SK-N-SH (cell line): ENCODE results near the gene SLC2A13. TPM values are rescaled to one million over a fixed set of nuclear protein-coding genes. Genes with fewer than 3 reads are reported as not detected.
A peak's percentile ranks its signal among the peaks of the same experiment; 100 is the strongest.

Experiments
- CTCF ChIA-PET: fragments of 300-600, 350-600 bp; formaldehyde crosslinking; extraction: SDS; loops from one replicate; lab custom pipeline; 2021; lab: Yijun Ruan, JAX
- POLR2A ChIA-PET: fragments of 350-600 bp; sonication (Branson Sonifier 250); formaldehyde crosslinking; extraction: SDS; loops from one replicate; lab custom pipeline; 2020; ENCODE audit warnings: antibody characterized with exemption, inconsistent platforms; lab: Yijun Ruan, JAX
- DNase-seq: peaks from one replicate; pipeline ENCODE4 v3.0.0; 2012
- H2AFZ ChIP-seq: fragments of 200-600 bp; sonication (generic); 2 replicates; pipeline ENCODE4 v1.8.1; 2016; ENCODE audit warnings: antibody characterized with exemption, mild to moderate bottlenecking, low read depth
- H3F3A ChIP-seq: fragments of 200-600 bp; sonication (generic); replicated peaks from 2 replicates; pipeline ENCODE3; 2016; ENCODE audit warnings: antibody characterized with exemption, mild to moderate bottlenecking; ENCODE audit not compliant: insufficient read depth
- H3K27ac ChIP-seq, 2 experiments: fragments of 200-500 bp in 1 of 2; fragments of 200-600 bp in 1 of 2; sonication (Bioruptor generic) in 1 of 2; sonication (generic), shearing (Covaris generic) in 1 of 2; 2 replicates each; pipeline versions ENCODE4 v1.5.1 to v1.6.1; 2014 to 2016; ENCODE audit warnings: low read depth in 2 of 2, inconsistent platforms in 1 of 2, low read length in 1 of 2, mild to moderate bottlenecking in 1 of 2, mixed read lengths in 1 of 2
- H3K27me3 ChIP-seq: fragments of 200-600 bp; sonication (generic), shearing (Covaris generic); 2 replicates; pipeline ENCODE4 v1.6.1; 2016; ENCODE audit warnings: mixed run types; ENCODE audit not compliant: insufficient read depth
- H3K36me3 ChIP-seq, 2 experiments: fragments of 200-500 bp in 1 of 2; fragments of 200-600 bp in 1 of 2; sonication (Bioruptor generic) in 1 of 2; sonication (generic) in 1 of 2; replicated peaks in 1 of 2; 2 replicates each; pipeline versions ENCODE3 to v1.5.1; 2014 to 2016; ENCODE audit warnings: low read length in 1 of 2, mild to moderate bottlenecking in 1 of 2; ENCODE audit not compliant: insufficient read depth in 2 of 2, control insufficient read depth in 1 of 2
- H3K4me1 ChIP-seq, 2 experiments: fragments of 200-500 bp in 1 of 2; fragments of 200-600 bp in 1 of 2; sonication (Bioruptor generic) in 1 of 2; sonication (generic), shearing (Covaris generic) in 1 of 2; 2 replicates each; pipeline versions ENCODE4 v1.5.1 to v1.6.1; 2014 to 2016; ENCODE audit warnings: low read depth in 1 of 2, low read length in 1 of 2, mixed run types in 1 of 2; ENCODE audit not compliant: insufficient read depth in 2 of 2, control insufficient read depth in 1 of 2
- H3K4me2 ChIP-seq: fragments of 200-600 bp; sonication (generic), shearing (Covaris generic); 2 replicates; pipeline ENCODE4 v1.6.1; 2017; ENCODE audit warnings: mixed run types
- H3K4me3 ChIP-seq, 2 experiments: fragments of 200-500 bp in 1 of 2; fragments of 200-600 bp in 1 of 2; sonication (Bioruptor generic) in 1 of 2; sonication (generic), shearing (Covaris generic) in 1 of 2; 2 replicates each; pipeline versions ENCODE4 v1.5.1 to v1.8.1; 2014 to 2016; ENCODE audit warnings: low read depth in 2 of 2, inconsistent platforms in 1 of 2, low read length in 1 of 2, mild to moderate bottlenecking in 1 of 2, mixed read lengths in 1 of 2, moderate library complexity in 1 of 2
- H3K79me2 ChIP-seq: fragments of 200-600 bp; sonication (generic); 2 replicates; pipeline ENCODE4 v1.8.1; 2017; ENCODE audit warnings: mild to moderate bottlenecking; ENCODE audit not compliant: insufficient read depth
- H3K9ac ChIP-seq: fragments of 200-600 bp; sonication (generic); 2 replicates; pipeline ENCODE4 v1.6.1; 2017; ENCODE audit warnings: mixed run types
- H3K9me2 ChIP-seq: fragments of 200-600 bp; sonication (generic); 2 replicates; pipeline ENCODE4 v1.6.1; 2017; ENCODE audit warnings: mixed run types
- H3K9me3 ChIP-seq: fragments of 200-600 bp; sonication (generic); 2 replicates; pipeline ENCODE4 v1.6.1; 2017; ENCODE audit warnings: mixed run types, mild to moderate bottlenecking, moderate library complexity
- H4K20me1 ChIP-seq: fragments of 200-600 bp; sonication (generic); 2 replicates; pipeline ENCODE4 v1.6.1; 2017; ENCODE audit warnings: mild to moderate bottlenecking, mixed run types; ENCODE audit not compliant: insufficient read depth
- CTCF ChIP-seq: fragments of 200-600 bp; sonication (generic); IDR thresholded peaks from 2 replicates; pipeline ENCODE4 v1.6.1; 2017; ENCODE audit warnings: antibody characterized with exemption, mild to moderate bottlenecking, moderate library complexity
- EP300 ChIP-seq, 2 experiments: IDR thresholded peaks; 2 replicates each; pipeline versions ENCODE4 v1.4.0 to v1.6.1; 2012; ENCODE audit warnings: borderline replicate concordance in 1 of 2, low read depth in 1 of 2, low read length in 1 of 2
- EZH2phosphoT487 ChIP-seq: fragments of 200-600 bp; sonication (generic); IDR thresholded peaks from 2 replicates; pipeline ENCODE4 v1.6.1; 2017; ENCODE audit warnings: low read depth, mixed run types, mild to moderate bottlenecking, antibody characterized with exemption, moderate library complexity, borderline replicate concordance
- FOXJ3 ChIP-seq: sonication (generic); formaldehyde crosslinking; IDR thresholded peaks from 2 replicates; pipeline ENCODE4 v1.5.1; 2020; ENCODE audit warnings: mild to moderate bottlenecking, missing genetic modification reagents
- FOXM1 ChIP-seq: IDR thresholded peaks from 2 replicates; pipeline ENCODE4 v1.4.0; 2012; ENCODE audit warnings: low read depth, mild to moderate bottlenecking
- JUND ChIP-seq: IDR thresholded peaks from 2 replicates; pipeline ENCODE4 v1.4.0; 2012
- MEF2A ChIP-seq: IDR thresholded peaks from 2 replicates; pipeline ENCODE4 v1.4.0; 2012; ENCODE audit warnings: low read depth, borderline replicate concordance
- MXI1 ChIP-seq: IDR thresholded peaks from 2 replicates; pipeline ENCODE4 v1.6.1; 2012; ENCODE audit warnings: mild to moderate bottlenecking, low read depth, low read length, improper control_type of control experiment
- NFIC ChIP-seq: IDR thresholded peaks from 2 replicates; pipeline ENCODE4 v1.4.0; 2012; ENCODE audit warnings: borderline replicate concordance
- NRF1 ChIP-seq: IDR thresholded peaks from 2 replicates; pipeline ENCODE4 v1.6.1; 2012; ENCODE audit warnings: low read depth, mild to moderate bottlenecking, low read length
- PBX3 ChIP-seq: IDR thresholded peaks from 2 replicates; pipeline ENCODE4; 2012
- RAD21 ChIP-seq: IDR thresholded peaks from 2 replicates; pipeline ENCODE4 v1.6.1; 2012; ENCODE audit warnings: mild to moderate bottlenecking, low read length
- REST ChIP-seq: IDR thresholded peaks from 2 replicates; pipeline ENCODE4 v1.6.1; 2012; ENCODE audit warnings: mild to moderate bottlenecking, low read depth, low read length, moderate library complexity
- RFX5 ChIP-seq: IDR thresholded peaks from 2 replicates; pipeline ENCODE4 v1.6.1; 2012; ENCODE audit warnings: mild to moderate bottlenecking, improper control_type of control experiment, low read length
- TEAD4 ChIP-seq: IDR thresholded peaks from 2 replicates; pipeline ENCODE4 v1.4.0; 2012; ENCODE audit warnings: mild to moderate bottlenecking, borderline replicate concordance; ENCODE audit not compliant: insufficient read depth
- USF1 ChIP-seq: IDR thresholded peaks from 2 replicates; pipeline ENCODE4 v1.4.0; 2012; ENCODE audit warnings: low read depth, borderline replicate concordance
- YY1 ChIP-seq: IDR thresholded peaks from 2 replicates; pipeline ENCODE4 v1.4.0; 2012; ENCODE audit warnings: low read depth, mild to moderate bottlenecking
- WGBS: methylation state at CpG from one replicate; pipeline ENCODE4 v1.1.6; 2017; ENCODE audit warnings: low lambda C conversion rate; 5-methylcytosine and 5-hydroxymethylcytosine counted together
- polyA plus RNA-seq, 3 experiments: library from polyadenylated mRNA; depleted of rRNA; stranded (reverse); fragments of >200 nt; gene quantifications; 2 replicates each; pipeline ENCODE4 v1.2.3, GENCODE V29; 2012

SLC2A13 gene
- 0.21 and 0.24 TPM in 2 replicates for polyA plus RNA-seq (2012; rRNA removed)
- 0.21 and 0.26 TPM in 2 replicates for polyA plus RNA-seq (2012; cell fraction: cytosol; rRNA removed)
- 0.45 and 0.62 TPM in 2 replicates for polyA plus RNA-seq (2012; cell fraction: nucleus; rRNA removed)

GRCh38 chr12:40105515-40106201 lies at the start of gene SLC2A13:
Gene SLC2A13, minus strand, starts transcription at chr12:40106081. Its CDS starts 273 bp downstream, at chr12:40105808.
- H3K4me2 ChIP-seq = peak within 1 kb of the TSS; percentile 90
- DNase-seq = peak; percentile 97
- no peaks in the 10 kb centered on the region for H4K20me1 ChIP-seq
- POLR2A ChIA-PET = no interaction called here
- TF ChIP-seq NFIC (no peak), USF1 (peak; percentile 79), MXI1 (peak; percentile 62), FOXM1 (no peak), REST (no peak), PBX3 (no peak)
- CTCF ChIA-PET = interaction anchor here (0.6 to 4.0 kb wide), 13 partner anchors 9 to 342 kb away, joined by 3 to 51 read pairs (median 5); no protein-coding TSS in a partner anchor
- H2AFZ ChIP-seq = peak within 1 kb of the TSS; percentile 91
- H3K9me2 ChIP-seq = no peaks in the 10 kb centered on the region
- H3K27me3 ChIP-seq = no peaks in the 10 kb centered on the region
- H3K9me3 ChIP-seq = no peaks in the 10 kb centered on the region
- no CpG with 5 or more reads among the region's 97 CpGs for WGBS
- peaks cover 8% of the 10 kb centered on the region for H3F3A ChIP-seq
- H3K36me3 ChIP-seq = no peaks in the 10 kb centered on the region
- no peaks in the 10 kb centered on the region for H3K79me2 ChIP-seq
- peaks cover 0 to 8% of the 10 kb centered on the region in 2 experiments; a peak in 2 of 4 replicates for H3K4me1 ChIP-seq
- peak within 1 kb of the TSS in 1 of 2 experiments; percentile 22; a peak in 1 of 4 replicates for H3K27ac ChIP-seq
- H3K4me3 ChIP-seq = peak within 1 kb of the TSS; percentile 69 to 94
- H3K9ac ChIP-seq = peak within 1 kb of the TSS; percentile 52; the same call in 1 of the 2 replicates

- Histone ChIP-seq H3K4me3 (no peak overlapping the region), H3K27me3 (no peaks in the 10 kb centered on the region), H3K4me2 (no peak overlapping the region), H2AFZ (no peak overlapping the region), H3K4me1 (no peaks in the 10 kb centered on the region), H3K9ac (no peak overlapping the region), H4K20me1 (no peaks in the 10 kb centered on the region), H3F3A (no peaks in the 10 kb centered on the region), H3K79me2 (no peaks in the 10 kb centered on the region), H3K27ac (no peak overlapping the region), H3K9me3 (no peaks in the 10 kb centered on the region), H3K36me3 (no peaks in the 10 kb centered on the region), H3K9me2 (no peaks in the 10 kb centered on the region; the same call in 1 of the 2 replicates)
- TF ChIP-seq YY1 (no peak), NRF1 (no peak), RFX5 (no peak), TEAD4 (no peak), FOXJ3 (CRISPR knock-in tag) (no peak), NFIC (no peak), FOXM1 (no peak), EZH2phosphoT487 (no peak), EP300 (IDR thresholded peaks at IDR 0.05; ENCODE audit: borderline replicate concordance in 1 of 2, low read depth in 1 of 2, low read length in 1 of 2) (no peak), RAD21 (no peak), JUND (no peak), CTCF (no peak), MEF2A (no peak)
- 67% methylated on average over 4 of the region's 4 CpGs for WGBS
- no peak for DNase-seq
- CTCF ChIA-PET = interaction anchor here (0.8 to 4.0 kb wide), 5 partner anchors 10 to 161 kb away, joined by 3 to 46 read pairs (median 5); no protein-coding TSS in a partner anchor
- POLR2A ChIA-PET = no interaction called here
Observed at GRCh38 chr12:40154381-40154780, 48.5 kb upstream of the SLC2A13 start.
